ENCODE data around the gene PTPN3. TPM values are rescaled to one million over a fixed set of nuclear protein-coding genes. Genes with fewer than 3 reads are reported as not detected.
"Not testable (repeated sequence)": the region's sequence is repeated elsewhere in the genome, so short reads cannot be mapped to it uniquely, and the experiment has no call there.

The PTPN3 gene
- total RNA-seq, 1 donor from 2014 or later, result 6.8 TPM

DNA sequence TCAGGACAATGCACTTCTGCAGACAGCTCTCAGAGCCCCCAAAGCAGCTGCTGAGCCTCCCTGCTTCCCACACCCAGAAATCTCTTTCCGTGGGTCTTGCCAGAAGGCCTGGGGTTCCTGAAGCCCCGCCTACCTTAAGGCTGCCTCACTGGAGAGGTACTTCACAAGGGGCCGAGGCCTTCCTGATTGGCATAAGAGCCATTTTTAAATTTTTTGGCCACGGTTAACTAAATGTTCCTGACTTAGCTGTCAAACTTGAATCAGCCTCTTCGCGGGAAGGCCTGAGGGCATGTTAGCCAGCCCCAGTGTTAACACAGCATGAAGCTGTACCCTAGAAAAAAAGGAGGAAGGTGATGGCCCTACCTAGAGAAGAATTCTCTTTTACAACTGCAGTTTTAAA is 156.5 kb downstream of the PTPN3 start:
- Mint-ChIP-seq H3K9me3 (no peaks in the 10 kb centered on the region), H3K27me3 (ENCODE audit: low read depth) (no peaks in the 10 kb centered on the region), H3K27ac (peak overlapping the region; percentile 26), H3K36me3 (no peaks in the 10 kb centered on the region), H3K4me3 (no peak overlapping the region), H3K4me1 (peaks cover 19% of the 10 kb centered on the region)
- DNase-seq (ENCODE audit: low spot score in 2 of 2, unreplicated experiment in 2 of 2), result no peak
- TF ChIP-seq, protein P1, sequence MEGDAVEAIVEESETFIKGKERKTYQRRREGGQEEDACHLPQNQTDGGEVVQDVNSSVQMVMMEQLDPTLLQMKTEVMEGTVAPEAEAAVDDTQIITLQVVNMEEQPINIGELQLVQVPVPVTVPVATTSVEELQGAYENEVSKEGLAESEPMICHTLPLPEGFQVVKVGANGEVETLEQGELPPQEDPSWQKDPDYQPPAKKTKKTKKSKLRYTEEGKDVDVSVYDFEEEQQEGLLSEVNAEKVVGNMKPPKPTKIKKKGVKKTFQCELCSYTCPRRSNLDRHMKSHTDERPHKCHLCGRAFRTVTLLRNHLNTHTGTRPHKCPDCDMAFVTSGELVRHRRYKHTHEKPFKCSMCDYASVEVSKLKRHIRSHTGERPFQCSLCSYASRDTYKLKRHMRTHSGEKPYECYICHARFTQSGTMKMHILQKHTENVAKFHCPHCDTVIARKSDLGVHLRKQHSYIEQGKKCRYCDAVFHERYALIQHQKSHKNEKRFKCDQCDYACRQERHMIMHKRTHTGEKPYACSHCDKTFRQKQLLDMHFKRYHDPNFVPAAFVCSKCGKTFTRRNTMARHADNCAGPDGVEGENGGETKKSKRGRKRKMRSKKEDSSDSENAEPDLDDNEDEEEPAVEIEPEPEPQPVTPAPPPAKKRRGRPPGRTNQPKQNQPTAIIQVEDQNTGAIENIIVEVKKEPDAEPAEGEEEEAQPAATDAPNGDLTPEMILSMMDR (IDR thresholded peaks at IDR 0.05; ENCODE audit: unreplicated experiment), result no peak

DNA sequence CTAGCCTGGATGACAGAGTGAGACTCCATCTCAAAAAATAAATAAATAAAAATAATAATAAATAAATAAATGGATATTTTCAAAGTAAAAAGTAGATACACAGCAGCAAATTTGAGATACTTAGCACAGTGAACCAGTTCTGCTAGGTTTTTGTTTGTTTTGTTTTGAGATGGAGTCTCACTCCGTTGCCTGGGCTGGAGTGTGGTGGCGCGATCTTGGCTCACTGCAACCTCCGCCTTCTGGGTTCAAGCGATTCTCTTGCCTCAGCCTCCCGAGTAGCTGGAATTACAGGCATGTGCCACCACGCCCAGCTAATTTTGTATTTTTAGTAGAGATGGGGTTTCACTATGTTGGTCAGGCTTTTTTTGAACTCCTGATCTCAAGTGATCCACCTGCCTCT is 157.1 kb downstream of the PTPN3 start:
- not testable (repeated sequence) for H3K4me3 Mint-ChIP-seq, H3K9me3 Mint-ChIP-seq

DNA sequence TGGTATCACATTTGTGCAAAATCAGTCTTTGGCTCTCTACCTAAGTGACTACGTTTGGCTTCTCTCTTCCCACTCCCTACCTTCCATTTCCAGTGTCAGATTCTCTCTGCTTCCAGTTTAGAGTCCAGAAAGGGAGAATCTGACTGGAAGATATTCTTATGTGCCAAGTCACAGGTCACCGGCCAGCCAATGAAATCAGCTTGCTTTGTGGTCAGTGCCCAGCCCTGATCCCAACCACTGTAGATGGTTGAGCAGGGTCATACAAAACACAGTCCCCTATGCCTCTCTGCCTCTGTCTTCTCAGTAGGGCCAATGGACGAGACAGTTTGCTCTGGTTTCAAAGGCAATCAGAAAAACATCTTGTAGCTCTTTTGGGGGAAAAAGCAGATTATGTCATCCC is 161.7 kb downstream of the PTPN3 start:
- Mint-ChIP-seq H3K36me3 (no peaks in the 10 kb centered on the region), H3K4me3 (no peak overlapping the region), H3K27ac (no peak overlapping the region), H3K4me1 (peaks cover 13% of the 10 kb centered on the region), H3K27me3 (ENCODE audit: low read depth) (no peaks in the 10 kb centered on the region), H3K9me3 (no peaks in the 10 kb centered on the region)
- no peak for DNase-seq (ENCODE audit: low spot score in 2 of 2, unreplicated experiment in 2 of 2)
- TF ChIP-seq, protein P1 (IDR thresholded peaks at IDR 0.05; ENCODE audit: unreplicated experiment), result no peak

More for the DNA sequence above, 157.1 kb downstream of the PTPN3 start:
- peaks cover 23% of the 10 kb centered on the region for H3K4me1 Mint-ChIP-seq
- DNase-seq (ENCODE audit: low spot score in 2 of 2, unreplicated experiment in 2 of 2); H3K27me3 Mint-ChIP-seq (ENCODE audit: low read depth); H3K27ac Mint-ChIP-seq; H3K36me3 Mint-ChIP-seq: not testable (repeated sequence)

DNA sequence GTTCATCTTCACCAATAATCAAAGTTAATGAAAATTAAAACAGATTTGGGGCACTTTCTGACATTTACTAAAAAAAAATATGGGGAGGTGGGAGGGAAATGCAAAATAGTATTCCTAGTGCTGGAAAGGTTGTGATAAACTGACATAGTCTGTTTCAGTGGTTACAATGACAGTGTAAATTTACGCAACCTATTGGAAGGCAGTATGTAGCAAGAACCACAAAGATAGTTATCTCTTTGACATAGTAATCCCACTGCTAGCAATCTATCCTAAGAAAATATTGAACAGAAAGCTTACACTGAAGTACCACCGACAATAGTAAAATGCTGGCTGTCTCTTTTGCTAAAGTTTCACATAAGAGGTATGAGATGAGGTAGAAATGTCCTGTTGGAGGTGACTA is 162.2 kb downstream of the PTPN3 start:
- Mint-ChIP-seq H3K4me1 (peaks cover 17% of the 10 kb centered on the region), H3K27ac (no peak overlapping the region)
- TF ChIP-seq, protein P1 (IDR thresholded peaks at IDR 0.05; ENCODE audit: unreplicated experiment), result no peak

DNA sequence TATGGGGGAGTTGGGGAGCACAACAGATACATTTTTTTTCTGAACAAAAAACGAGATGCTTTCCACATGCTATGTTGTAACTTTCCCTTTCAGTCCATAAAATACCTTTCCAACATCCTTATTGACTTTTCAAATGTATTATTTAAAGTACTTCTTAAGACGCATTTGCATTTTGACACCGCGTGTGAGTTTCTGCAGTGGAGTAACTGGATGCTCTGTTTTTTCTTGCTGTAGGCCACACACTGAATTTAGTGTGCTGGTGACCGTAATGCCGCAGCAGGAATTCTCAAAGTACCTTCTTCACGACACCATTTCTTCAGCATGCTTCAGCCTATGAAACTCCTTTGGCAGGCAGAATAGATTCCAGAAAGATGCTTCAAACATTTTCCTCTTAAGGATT is 163.0 kb downstream of the PTPN3 start:
- Mint-ChIP-seq H3K27me3 (ENCODE audit: low read depth) (no peaks in the 10 kb centered on the region), H3K27ac (no peak overlapping the region), H3K36me3 (no peaks in the 10 kb centered on the region), H3K9me3 (no peaks in the 10 kb centered on the region), H3K4me3 (no peak overlapping the region), H3K4me1 (peaks cover 17% of the 10 kb centered on the region)
- TF ChIP-seq, protein P1 (IDR thresholded peaks at IDR 0.05; ENCODE audit: unreplicated experiment), result no peak
- no peak for DNase-seq (ENCODE audit: low spot score in 2 of 2, unreplicated experiment in 2 of 2)

More for the DNA sequence above, 162.2 kb downstream of the PTPN3 start:
- no peak for DNase-seq (ENCODE audit: low spot score in 2 of 2, unreplicated experiment in 2 of 2)
- H3K4me3 Mint-ChIP-seq, result no peak overlapping the region
- H3K27me3 Mint-ChIP-seq (ENCODE audit: low read depth), result no peaks in the 10 kb centered on the region
- H3K36me3 Mint-ChIP-seq, result no peaks in the 10 kb centered on the region
- no peaks in the 10 kb centered on the region for H3K9me3 Mint-ChIP-seq

DNA sequence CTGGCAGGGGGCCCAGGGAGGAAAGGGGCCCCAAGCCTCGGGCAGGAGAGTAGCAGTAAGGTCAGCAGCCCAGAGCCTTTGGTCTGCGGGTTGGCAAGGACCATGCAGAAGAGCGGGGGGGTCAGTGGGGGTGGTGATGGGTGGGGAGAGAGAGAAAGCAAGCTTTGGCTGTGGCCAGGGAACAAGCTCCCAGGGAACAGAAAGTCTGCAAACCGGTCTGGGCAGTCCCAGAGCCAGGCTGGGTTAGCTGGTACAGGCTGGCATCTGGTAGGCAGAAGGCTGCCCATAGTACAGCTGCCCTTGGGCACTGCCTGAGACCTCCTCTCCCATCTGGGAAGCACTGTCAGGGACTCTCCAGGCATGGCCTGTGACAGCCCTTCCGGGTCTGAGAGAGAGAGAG is 166.8 kb downstream of the PTPN3 start:
- Mint-ChIP-seq H3K27me3 (ENCODE audit: low read depth) (peaks cover 4% of the 10 kb centered on the region), H3K9me3 (no peaks in the 10 kb centered on the region)
- TF ChIP-seq, protein P1 (IDR thresholded peaks at IDR 0.05; ENCODE audit: unreplicated experiment), result no peak

More for the DNA sequence above, 166.8 kb downstream of the PTPN3 start:
- Mint-ChIP-seq H3K27ac (no peak overlapping the region), H3K36me3 (no peaks in the 10 kb centered on the region), H3K4me1 (peaks cover 32% of the 10 kb centered on the region), H3K4me3 (no peak overlapping the region)
- no peak for DNase-seq (ENCODE audit: low spot score in 2 of 2, unreplicated experiment in 2 of 2)

Measured in mesothelial cell of epicardium (in vitro differentiated cells).